Stomach (tissue), 9 donors: ENCODE results near the gene EGF. TPM values are rescaled to one million over a fixed set of nuclear protein-coding genes. Genes with fewer than 3 reads are reported as not detected.
A peak's percentile ranks its signal among the peaks of the same experiment; 100 is the strongest.

Experiments
- DNase-seq, 2 donors: peaks; one replicate each; pipeline versions ENCODE4 v3.0.0 to v3.0.0-alpha.2; 2013 to 2019
- H3K27ac ChIP-seq, 5 donors: fragments of 200-600 bp in 4 of 5; sonication (generic) in 4 of 5; one replicate each; pipeline ENCODE4 v1.5.1; 2013 to 2019; ENCODE audit warnings: mild to moderate bottlenecking in 1 of 5, moderate library complexity in 1 of 5
- H3K27me3 ChIP-seq, 3 donors: fragments of 200-600 bp; sonication (generic); one replicate each; pipeline ENCODE4 v1.5.1; 2017 to 2019; ENCODE audit warnings: mixed run types in 1 of 3
- H3K36me3 ChIP-seq, 4 donors: fragments of 200-600 bp; sonication (generic); 1 replicate in 3 of 4; 2 replicates in 1 of 4; pipeline ENCODE4 v1.5.1; 2016 to 2019
- H3K4me1 ChIP-seq, 4 donors: fragments of 200-600 bp; sonication (generic); one replicate each; pipeline ENCODE4 v1.5.1; 2016 to 2019
- H3K4me3 ChIP-seq, 4 donors: fragments of 200-600 bp; sonication (generic) in 3 of 4; one replicate each; pipeline ENCODE4 v1.5.1; 2016 to 2019; ENCODE audit warnings: mild to moderate bottlenecking in 1 of 4
- H3K9me3 ChIP-seq, 4 donors: fragments of 200-600 bp; sonication (generic); one replicate each; pipeline ENCODE4 v1.5.1; 2016 to 2019
- CTCF ChIP-seq, 7 experiments: fragments of 450-650 bp in 4 of 7; fragments of 200-600 bp in 3 of 7; sonication (generic) in 3 of 7; IDR thresholded peaks; one replicate each; pipeline ENCODE4 v1.5.1; 2016 to 2019; ENCODE audit warnings: antibody characterized with exemption in 7 of 7, control low read depth in 2 of 7, mild to moderate bottlenecking in 1 of 7
- EP300 ChIP-seq: sonication (generic); formaldehyde crosslinking; IDR thresholded peaks from one replicate; pipeline ENCODE4 v1.6.1; 2017; ENCODE audit warnings: antibody characterized with exemption
- POLR2A ChIP-seq, 4 donors: fragments of 450-650 bp; IDR thresholded peaks; one replicate each; pipeline ENCODE4 v1.6.1; 2016; ENCODE audit warnings: antibody characterized with exemption in 4 of 4, control low read depth in 2 of 4, mild to moderate bottlenecking in 1 of 4, moderate library complexity in 1 of 4
- POLR2AphosphoS5 ChIP-seq, 3 donors: sonication (generic); formaldehyde crosslinking; IDR thresholded peaks; one replicate each; pipeline ENCODE4 v1.6.1; 2016; ENCODE audit warnings: antibody characterized with exemption in 3 of 3
- WGBS, 5 donors: extraction: QIAGEN DNeasy Blood & Tissue Kit in 3 of 5; methylation state at CpG; one replicate each; pipeline versions ENCODE4 v1.1.5 to v1.1.7; 2013 to 2018; 5-methylcytosine and 5-hydroxymethylcytosine counted together
- intact Hi-C: fragments of 100-400 bp; cut with DNase I; formaldehyde crosslinking; loops from one replicate; pipeline ENCODE4 v1.15.1; 2023; ENCODE audit warnings: low total_unique reads
- polyA plus RNA-seq, 3 donors: library from polyadenylated mRNA; stranded (reverse); fragments of 200-250 nt; gene quantifications; one replicate each; pipeline ENCODE4 v1.2.3, GENCODE V29; 2013
- small RNA-seq, 4 donors: library from RNA; depleted of rRNA; stranded (forward); fragments of <200 nt; gene quantifications; one replicate each; pipeline ENCODE3, GENCODE V24; 2016
- total RNA-seq, 5 donors: library from RNA; depleted of rRNA; stranded (reverse); fragments of >200 nt; gene quantifications; one replicate each; pipeline versions ENCODE4 v1.1.0 to v1.2.3, GENCODE V29; 2014 to 2016
- donor health status: healthy with polysubstance abuse.
- donor health status: Bipolar disorder and iron deficiency.
- donor health status: healthy.

Gene EGF
- total and polyA plus RNA-seq, 8 donors, result 0.20 to 0.37 TPM; not detected in 6

DNA sequence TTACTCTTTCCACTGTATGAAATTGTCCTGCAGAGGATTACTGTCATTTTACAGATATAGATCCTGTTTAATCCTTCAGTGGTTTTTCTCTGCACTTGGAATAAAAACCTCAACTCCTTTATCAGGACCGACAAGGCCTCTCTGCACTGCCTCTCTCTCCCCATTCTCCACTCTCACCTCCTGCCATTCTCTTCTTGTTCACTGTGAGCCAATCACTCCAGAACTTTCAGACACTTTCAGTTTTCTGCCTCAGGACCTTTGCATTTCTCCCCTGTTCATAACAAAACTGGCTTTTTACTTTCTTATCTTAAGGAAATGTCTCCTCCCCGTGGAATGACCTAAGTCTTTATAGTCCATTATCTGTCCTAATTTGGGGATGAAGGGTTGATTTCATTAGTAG, 148.4 kb downstream of the EGF start:
- Histone ChIP-seq H3K4me3 (no peak overlapping the region), H3K27me3 (no peaks in the 10 kb centered on the region), H3K4me1 (peaks cover 3 to 15% (median 9%) of the 10 kb centered on the region in 4 donors), H3K9me3 (no peaks in the 10 kb centered on the region), H3K36me3 (no peaks in the 10 kb centered on the region), H3K27ac (peak overlapping the region in 3 of 5 donors; percentile 40 to 67 (median 63))
- no peak for DNase-seq
- 59 to 66% (median 62%) methylated on average over 2 of the region's 2 CpGs for WGBS, 5 donors
- intact Hi-C loops, result no loop called here
- TF ChIP-seq EP300 (no peak), POLR2A (IDR thresholded peaks at IDR 0.05) (no peak), POLR2AphosphoS5 (IDR thresholded peaks at IDR 0.05) (no peak), CTCF (IDR thresholded peaks at IDR 0.05) (no peak)

Small RNAs within 50 kb of the gene (small RNA-seq; reads per million reads assigned to genes)
- 0 reads per million in 4 donors for gene RNU6-35P

Other genes with a start within 250 kb of the EGF start
- 10 to 100 TPM in 4 of 5 donors, 1 to 10 TPM in 1; 2.3 to 68.9 (median 33.8) TPM for gene CASP6, start 209.4 kb upstream of the EGF start, total RNA-seq
- 10 to 100 TPM; 11.6 to 29.0 (median 22.8) TPM for gene CASP6, start 209.4 kb upstream of the EGF start, polyA plus RNA-seq
- gene PLA2G12A, start 182.8 kb upstream of the EGF start, total RNA-seq, result 10 to 100 TPM in 3 of 5 donors, 1 to 10 TPM in 2; 3.5 to 95.9 (median 17.4) TPM
- 10 to 100 TPM in 1 of 3 donors, 1 to 10 TPM in 2; 6.4 to 11.9 (median 7.5) TPM for gene PLA2G12A, start 182.8 kb upstream of the EGF start, polyA plus RNA-seq
- 10 to 100 TPM in 3 of 5 donors, 1 to 10 TPM in 1, under 1 TPM in 1; 0.45 to 20.4 (median 12.8) TPM for gene CFI, start 110.9 kb upstream of the EGF start, total RNA-seq
- 10 to 100 TPM in 1 of 3 donors, 1 to 10 TPM in 2; 2.0 to 14.0 (median 2.5) TPM for gene CFI, start 110.9 kb upstream of the EGF start, polyA plus RNA-seq
- 1 to 10 TPM in 3 of 5 donors, not detected in 2; 2.2 to 9.4 (median 3.8) TPM for gene GAR1, start 97.1 kb upstream of the EGF start, total RNA-seq
- gene GAR1, start 97.1 kb upstream of the EGF start, polyA plus RNA-seq, result 10 to 100 TPM; 17.0 to 19.2 (median 17.2) TPM
- 10 to 100 TPM in 1 of 5 donors, not detected in 4; 13.4 TPM for gene RRH, start 84.9 kb upstream of the EGF start, total RNA-seq
- gene RRH, start 84.9 kb upstream of the EGF start, polyA plus RNA-seq, result not detected
- 1 to 10 TPM in 1 of 5 donors, under 1 TPM in 1, not detected in 3; 0.18 to 1.0 TPM for gene LRIT3, start 64.8 kb upstream of the EGF start, total RNA-seq
- under 1 TPM in 2 of 3 donors, not detected in 1; 0.06 to 0.13 TPM for gene LRIT3, start 64.8 kb upstream of the EGF start, polyA plus RNA-seq